ENCODE data around the gene UPP1.
"Not testable (repeated sequence)": the region's sequence is repeated elsewhere in the genome, so short reads cannot be mapped to it uniquely, and the experiment has no call there.

The UPP1 gene

GRCh38 chr7:48089046-48090003 lies at the start of gene UPP1:
Gene UPP1 (plus strand): TSS chr7:48089265. CDS start chr7:48094784, 5,519 bp downstream.
- no peak for DNase-seq

GRCh38 chr7:48040944-48041652 lies 48.0 kb upstream of the UPP1 start:
- no peak for DNase-seq

GRCh38 chr7:48041653-48041970 lies 47.5 kb upstream of the UPP1 start:
- no peak for DNase-seq

- DNase-seq: no peak
Observed at GRCh38 chr7:48042216-48042615, 46.8 kb upstream of the UPP1 start.

DNA sequence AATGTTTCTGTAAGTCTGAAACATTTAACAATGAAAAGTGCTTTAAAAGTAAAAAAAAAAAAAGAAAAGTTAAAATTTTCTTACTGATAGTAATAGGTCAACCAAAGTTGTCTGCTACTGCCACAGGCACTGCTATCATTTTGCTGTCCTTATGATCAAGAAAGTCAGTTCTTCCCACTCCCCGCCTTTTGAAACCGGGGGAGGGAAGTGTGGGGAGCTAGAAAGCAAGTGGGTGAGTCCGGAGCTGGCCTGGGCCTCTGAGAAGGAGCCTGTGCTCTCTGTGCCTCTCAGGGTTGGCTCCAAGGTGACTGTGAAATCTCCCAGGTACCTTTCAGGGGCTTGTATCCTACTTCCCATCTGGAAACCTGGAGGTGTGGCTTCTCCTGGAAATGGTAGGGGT lies 46.4 kb upstream of the UPP1 start:
- no peak for DNase-seq

GRCh38 chr7:48045195-48045765 lies 43.8 kb upstream of the UPP1 start:
- no peak for DNase-seq

DNA sequence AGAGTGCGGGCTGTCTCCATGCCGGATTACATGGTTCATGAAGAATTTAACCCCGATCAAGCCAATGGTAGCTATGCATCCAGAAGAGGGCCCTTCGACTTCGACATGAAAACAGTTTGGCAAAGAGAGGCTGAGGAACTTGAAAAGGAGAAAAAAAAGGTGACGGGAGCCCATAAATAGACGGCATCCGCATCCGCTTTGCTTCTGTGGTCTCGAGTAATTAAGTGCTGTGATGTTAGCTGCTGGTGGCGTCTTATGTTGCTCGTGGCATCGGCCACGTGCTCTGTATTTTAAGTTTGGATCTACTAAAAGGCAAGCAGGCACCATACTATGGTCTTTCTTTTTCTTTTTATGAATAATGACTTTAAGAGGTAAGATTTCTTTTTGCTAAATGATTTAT lies 42.6 kb upstream of the UPP1 start:
- no peak for DNase-seq

- DNase-seq: no peak
Observed at GRCh38 chr7:48048113-48048512, 41.0 kb upstream of the UPP1 start.

GRCh38 chr7:48049850-48050249 lies 39.2 kb upstream of the UPP1 start:
- DNase-seq: no peak

DNA sequence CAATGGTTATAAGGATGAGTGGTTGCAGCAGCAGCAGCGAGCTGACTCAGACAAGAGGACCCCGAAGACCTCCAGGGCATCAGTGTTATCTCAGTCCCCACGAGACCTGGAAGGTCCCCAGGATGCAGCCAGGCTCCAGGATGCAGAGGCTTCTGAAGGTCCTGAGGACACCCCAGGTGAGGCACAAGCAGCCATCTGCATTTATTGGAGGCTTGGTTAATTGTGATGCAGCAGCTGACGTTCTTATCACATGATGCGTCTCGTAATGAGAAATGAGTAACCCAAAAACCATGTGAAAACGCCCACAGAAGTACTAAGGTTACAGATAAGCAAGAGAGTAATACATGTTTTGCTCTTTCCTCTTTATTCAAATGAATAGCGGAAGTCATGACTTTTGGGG lies 36.3 kb upstream of the UPP1 start:
- no peak for DNase-seq

- DNase-seq: no peak
Observed at GRCh38 chr7:48053736-48054135, 35.3 kb upstream of the UPP1 start.

DNA sequence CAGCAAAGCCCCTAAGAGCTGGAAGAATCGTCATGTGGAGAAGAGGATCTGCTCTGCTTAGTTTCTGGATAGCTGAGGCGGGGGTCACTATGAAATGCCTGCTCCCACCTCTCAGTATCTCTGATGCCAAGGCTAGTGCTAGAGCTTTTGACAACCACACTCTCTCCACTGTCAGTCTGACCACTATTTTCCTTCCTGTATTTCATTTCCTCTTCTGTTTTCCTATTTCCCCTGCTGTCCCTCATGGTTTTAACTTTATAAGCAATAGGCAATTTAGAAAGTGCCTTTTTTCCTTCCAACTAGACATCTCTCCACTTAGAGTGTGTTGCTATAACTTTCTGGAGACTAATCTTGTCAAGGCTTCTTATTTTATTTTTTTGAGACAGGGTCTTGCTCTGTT lies 30.1 kb upstream of the UPP1 start:
- peak; percentile 18 for DNase-seq

DNA sequence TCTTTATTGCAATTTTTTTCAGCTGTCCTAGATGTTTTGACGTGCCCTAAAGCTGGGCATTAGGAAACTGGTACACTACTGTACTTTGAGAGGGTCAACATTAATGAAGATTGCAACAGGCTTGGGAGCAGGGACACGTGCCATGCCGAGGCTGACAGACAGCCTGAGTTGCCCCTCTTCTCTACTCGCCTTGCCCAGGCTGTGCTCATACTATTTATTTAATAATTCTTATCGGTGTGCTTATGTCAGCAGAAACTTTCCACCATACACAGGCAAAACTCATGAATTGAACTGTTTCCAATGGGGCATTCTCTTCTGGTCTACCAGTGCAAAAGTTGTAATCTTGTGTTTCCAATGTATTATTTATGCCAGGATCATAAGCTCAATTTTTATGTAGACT lies 29.4 kb upstream of the UPP1 start:
- DNase-seq: no peak

- DNase-seq: no peak
Observed at GRCh38 chr7:48063985-48064384, 25.1 kb upstream of the UPP1 start.

DNA sequence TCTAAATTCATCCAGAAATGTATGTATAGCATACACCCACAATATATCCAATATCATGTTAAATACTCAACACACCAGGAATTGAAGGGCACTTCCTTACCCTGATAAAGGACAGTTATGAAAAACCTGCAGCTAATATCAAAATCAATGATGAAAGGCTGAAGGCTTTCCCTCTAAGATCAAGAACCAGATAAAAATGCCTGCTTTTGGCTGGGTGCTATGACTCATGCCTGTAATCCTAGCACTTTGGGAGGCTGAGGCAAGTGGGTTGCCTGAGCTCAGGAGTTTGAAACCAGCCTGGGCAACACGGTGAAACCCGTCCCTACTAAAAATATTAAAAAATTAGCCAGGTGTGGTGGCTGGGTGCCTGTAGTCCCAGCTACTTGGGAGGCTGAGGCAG lies 21.6 kb upstream of the UPP1 start:
- no peak for DNase-seq

DNA sequence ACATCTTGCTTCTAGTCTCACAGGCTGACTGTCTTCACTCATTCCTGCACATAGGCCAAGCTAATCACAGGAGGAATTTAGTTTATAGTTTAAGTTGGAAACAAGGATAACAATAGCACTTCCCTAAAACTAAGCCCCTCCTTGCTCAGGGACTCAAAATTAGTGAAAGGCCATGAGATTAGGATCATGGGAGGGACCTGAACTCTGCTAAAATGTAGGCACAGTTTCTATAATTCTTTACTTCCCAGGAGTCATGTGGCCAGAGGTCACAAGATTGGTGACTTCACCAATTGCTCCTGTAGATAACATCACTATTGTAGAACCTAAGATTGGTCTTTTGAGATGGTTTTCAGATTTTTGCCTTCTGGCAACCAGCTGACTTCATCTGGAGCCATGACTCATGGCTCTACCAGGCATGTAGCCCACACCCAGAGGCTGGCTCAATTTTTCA lies 14.8 kb upstream of the UPP1 start:
- DNase-seq: no peak

- no peak for DNase-seq
Observed at GRCh38 chr7:48077423-48077822, 11.6 kb upstream of the UPP1 start.

DNA sequence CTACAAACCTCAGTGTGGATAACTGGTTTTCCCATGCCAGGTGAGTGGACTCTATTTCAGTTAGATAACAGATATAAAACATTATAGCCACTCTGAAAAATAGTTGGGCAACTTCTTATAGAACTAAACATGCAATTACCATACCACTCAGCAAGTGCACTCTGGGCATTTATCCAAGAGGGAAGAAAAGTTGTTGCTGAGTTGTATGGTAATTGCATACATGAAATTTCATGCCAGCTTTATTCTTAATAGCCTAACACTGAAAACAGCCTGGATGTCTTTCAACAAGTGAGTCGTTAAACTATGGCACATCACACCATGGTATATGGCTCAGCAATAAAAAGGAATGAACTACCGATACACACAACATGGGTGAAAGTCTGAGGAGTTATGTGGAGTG lies 10.6 kb upstream of the UPP1 start:
- no peak for DNase-seq

GRCh38 chr7:48082378-48082777 lies 6.7 kb upstream of the UPP1 start:
- DNase-seq: not testable (repeated sequence)

DNA sequence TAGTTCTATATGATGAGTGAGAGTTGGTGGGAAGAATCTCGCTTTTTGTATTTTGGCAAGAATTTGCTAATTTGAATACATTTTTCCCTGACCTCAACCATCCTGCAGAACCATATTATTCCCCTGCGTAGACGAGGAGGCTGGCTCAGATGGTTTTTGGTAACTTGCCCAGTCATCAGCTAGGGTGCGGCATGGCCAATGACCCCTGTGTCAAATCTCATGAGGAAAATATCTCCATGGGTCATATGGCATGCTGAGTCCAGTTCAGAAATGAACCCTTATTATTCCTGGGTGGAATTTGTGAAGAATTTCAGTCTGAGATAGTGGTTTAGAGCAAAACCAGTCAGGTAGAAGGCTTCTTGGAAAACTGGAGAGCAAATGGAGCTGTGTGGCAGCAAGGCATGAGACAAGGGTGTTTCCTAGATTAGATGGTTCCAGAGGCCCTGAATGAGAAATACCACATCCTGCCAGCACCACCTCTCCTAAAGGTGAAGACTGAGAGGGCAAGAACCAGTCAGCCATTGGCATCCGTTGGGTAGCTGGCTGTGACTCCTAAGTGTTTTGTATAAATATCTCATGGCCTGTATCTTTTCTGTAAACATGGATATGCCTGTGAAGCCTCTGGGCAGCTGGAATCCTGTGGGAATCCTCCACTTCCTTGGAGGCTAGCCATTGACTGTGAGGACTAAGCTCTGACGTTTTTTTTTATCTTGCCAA lies 5.8 kb upstream of the UPP1 start:
- no peak for DNase-seq

- DNase-seq: peak; percentile 83
Observed at GRCh38 chr7:48084727-48085432, 4.2 kb upstream of the UPP1 start.

- no peak for DNase-seq
Observed at GRCh38 chr7:48085433-48085791, 3.7 kb upstream of the UPP1 start.

- no peak for DNase-seq
Observed at GRCh38 chr7:48085942-48086341, 3.1 kb upstream of the UPP1 start.
